Activated CD4-positive, alpha-beta memory T cell treated with anti-CD3 and anti-CD28 coated beads for 36 hours (primary cell): ENCODE data around the gene GPR176. TPM values are rescaled to one million over a fixed set of nuclear protein-coding genes. Genes with fewer than 3 reads are reported as not detected.

Source experiments
- CTCF ChIA-PET: fragments of 350-600 bp; sonication (Branson Sonifier 250); formaldehyde crosslinking; loops from one replicate; lab custom pipeline; 2021; ENCODE audit warnings: antibody characterized with exemption, inconsistent platforms; lab: Charles Lee
- POLR2A ChIA-PET: fragments of 350-600 bp; sonication (Branson Sonifier 250); formaldehyde crosslinking; loops from one replicate; lab custom pipeline; 2021; ENCODE audit warnings: antibody characterized with exemption; lab: Charles Lee
- DNase-seq: peaks from one replicate; pipeline ENCODE4 v3.0.0-alpha.2; 2020
- H3K27ac Mint-ChIP-seq: one replicate; pipeline ENCODE4 v1.8.0; 2021; ENCODE audit warnings: mixed read lengths
- H3K27me3 Mint-ChIP-seq: one replicate; pipeline ENCODE4 v1.8.0; 2021; ENCODE audit warnings: mixed read lengths
- H3K36me3 Mint-ChIP-seq: one replicate; pipeline ENCODE4 v1.8.0; 2021; ENCODE audit warnings: mixed read lengths
- H3K4me1 Mint-ChIP-seq: one replicate; pipeline ENCODE4 v1.8.0; 2021; ENCODE audit warnings: low read depth, mixed read lengths
- H3K4me3 Mint-ChIP-seq: one replicate; pipeline ENCODE4 v1.8.0; 2021; ENCODE audit warnings: mild to moderate bottlenecking, mixed read lengths
- H3K9me3 Mint-ChIP-seq: one replicate; pipeline ENCODE4 v1.8.0; 2021; ENCODE audit warnings: mixed read lengths
- intact Hi-C: fragments of 100-400 bp; cut with micrococcal nuclease; formaldehyde crosslinking; loops from one replicate; pipeline ENCODE4 v1.15.1; 2023
- total RNA-seq, 2 experiments: library from RNA; stranded (reverse); gene quantifications; one replicate each; pipeline ENCODE4 v1.2.3, GENCODE V29; 2021

Gene GPR176
- total RNA-seq, 2 experiments from 2014 or later = 0.21 to 0.27 TPM

DNA sequence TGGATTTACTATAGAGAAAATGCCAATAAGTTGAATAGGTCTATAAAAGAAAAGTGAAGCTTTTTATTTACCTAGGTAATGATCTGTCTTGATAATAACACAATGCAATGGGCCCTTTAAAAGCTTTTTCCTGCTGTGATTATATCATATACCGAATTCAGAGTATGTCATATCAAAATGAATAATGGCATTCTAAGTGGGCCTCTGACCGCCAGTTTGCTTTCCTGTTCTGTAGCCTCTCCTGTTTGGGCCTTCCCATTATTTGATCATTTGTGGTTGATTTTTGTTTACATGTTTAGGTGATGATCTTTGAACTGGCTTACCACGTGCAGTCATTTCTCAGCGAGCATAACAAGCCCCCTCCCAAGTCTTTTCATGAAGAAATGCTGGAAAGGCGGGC, 28.8 kb upstream of the GPR176 start:
- H3K4me1 Mint-ChIP-seq = no peaks in the 10 kb centered on the region
- intact Hi-C loops = no loop called here
- no peaks in the 10 kb centered on the region for H3K9me3 Mint-ChIP-seq
- ChIA-PET CTCF (interaction anchor here (1.1 kb wide), 1 partner anchor 18 kb away, joined by 4 read pairs; no protein-coding TSS in a partner anchor), POLR2A (no interaction called here)
- H3K27ac Mint-ChIP-seq = no peak overlapping the region
- H3K36me3 Mint-ChIP-seq = peaks cover 36% of the 10 kb centered on the region
- no peaks in the 10 kb centered on the region for H3K27me3 Mint-ChIP-seq
- no peak for DNase-seq
- H3K4me3 Mint-ChIP-seq = no peak overlapping the region

DNA sequence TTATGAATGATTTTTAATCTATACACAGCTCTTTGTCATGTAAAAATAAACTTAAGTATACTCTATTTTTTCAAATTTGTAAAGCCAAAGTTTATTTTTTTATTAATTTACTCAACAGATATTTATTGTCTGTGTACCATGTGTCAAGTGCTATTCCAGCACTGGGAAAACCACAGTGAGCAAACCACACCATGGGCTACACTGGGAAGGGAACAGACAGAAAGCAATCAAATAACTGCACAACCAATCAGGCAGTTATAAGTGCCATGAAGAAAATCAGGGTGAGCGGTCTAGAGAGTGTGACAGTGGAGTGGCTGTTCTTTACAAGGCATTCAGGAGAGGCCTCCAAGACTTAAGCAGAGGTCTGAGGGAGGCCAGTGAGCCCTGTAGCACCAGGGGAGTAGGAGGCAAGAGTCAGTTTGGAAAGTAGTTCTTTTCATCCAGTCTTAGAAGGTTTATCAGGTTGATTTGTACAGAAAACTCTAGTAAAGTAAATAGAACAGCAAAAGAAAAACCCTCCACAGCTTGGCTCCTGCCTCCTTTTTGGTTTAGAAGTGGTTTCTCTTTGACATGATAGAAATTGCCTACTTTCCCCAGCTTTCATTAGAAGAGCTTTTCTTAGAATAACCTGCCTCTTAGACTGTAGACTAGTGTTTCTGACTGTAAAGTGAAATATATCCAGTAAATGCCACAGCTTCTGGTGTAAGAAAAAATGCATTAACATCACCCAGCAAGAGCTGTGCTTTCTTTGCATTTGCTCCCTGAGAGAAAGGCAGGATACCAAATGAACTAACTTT, 27.5 kb upstream of the GPR176 start:
- H3K27me3 Mint-ChIP-seq = no peaks in the 10 kb centered on the region
- no peak overlapping the region for H3K4me3 Mint-ChIP-seq
- H3K36me3 Mint-ChIP-seq = peaks cover 37% of the 10 kb centered on the region
- peak overlapping the region; percentile 30 for H3K27ac Mint-ChIP-seq
- H3K9me3 Mint-ChIP-seq = no peaks in the 10 kb centered on the region
- CTCF ChIA-PET = no interaction called here
- intact Hi-C loops = no loop called here
- H3K4me1 Mint-ChIP-seq = peaks cover under 1% of the 10 kb centered on the region
- POLR2A ChIA-PET = no interaction called here
- no peak for DNase-seq

- ChIA-PET POLR2A (no interaction called here), CTCF (no interaction called here)
- no peak for DNase-seq
- Mint-ChIP-seq H3K9me3 (no peaks in the 10 kb centered on the region), H3K4me3 (no peak overlapping the region), H3K36me3 (peaks cover 39% of the 10 kb centered on the region), H3K27me3 (no peaks in the 10 kb centered on the region), H3K27ac (no peak overlapping the region), H3K4me1 (peaks cover 3% of the 10 kb centered on the region)
- intact Hi-C loops = no loop called here
These were observed 26.8 kb upstream of the GPR176 start for GRCh38 chr15:39946862-39947261.

DNA sequence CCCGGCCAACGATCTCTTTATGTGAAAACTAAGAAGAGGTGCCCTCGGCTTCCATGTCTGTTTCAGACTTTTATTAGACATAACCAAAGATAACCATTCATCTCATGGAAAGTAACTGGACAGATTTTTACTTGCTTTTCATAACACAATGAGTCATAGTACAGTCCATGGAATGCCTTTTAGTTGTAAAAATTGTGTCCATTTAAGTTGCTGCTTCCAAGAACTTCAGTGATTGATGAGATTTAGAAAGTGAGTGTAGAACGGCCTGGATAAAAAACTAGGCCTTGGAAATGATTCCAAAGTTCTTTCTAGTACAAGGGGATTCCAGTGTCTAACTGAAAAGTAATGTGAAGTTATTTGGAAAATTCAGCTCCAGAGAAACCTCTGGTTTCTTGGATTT, 24.7 kb upstream of the GPR176 start:
- intact Hi-C loops = no loop called here
- peaks cover 3% of the 10 kb centered on the region for H3K4me1 Mint-ChIP-seq
- POLR2A ChIA-PET = no interaction called here
- H3K9me3 Mint-ChIP-seq = no peaks in the 10 kb centered on the region
- CTCF ChIA-PET = no interaction called here
- H3K27me3 Mint-ChIP-seq = no peaks in the 10 kb centered on the region
- no peak for DNase-seq
- no peak overlapping the region for H3K4me3 Mint-ChIP-seq
- peaks cover 44% of the 10 kb centered on the region for H3K36me3 Mint-ChIP-seq
- H3K27ac Mint-ChIP-seq = no peak overlapping the region

- Mint-ChIP-seq H3K4me1 (peaks cover 6% of the 10 kb centered on the region), H3K4me3 (no peak overlapping the region), H3K27ac (no peak overlapping the region), H3K36me3 (peaks cover 45% of the 10 kb centered on the region), H3K27me3 (no peaks in the 10 kb centered on the region), H3K9me3 (no peaks in the 10 kb centered on the region)
- intact Hi-C loops = no loop called here
- CTCF ChIA-PET = no interaction called here
- POLR2A ChIA-PET = no interaction called here
- DNase-seq = no peak
These were observed 22.7 kb upstream of the GPR176 start for GRCh38 chr15:39942753-39943150.

- ChIA-PET CTCF (interaction anchor here (1.0 kb wide), 1 partner anchor 163 kb away, joined by 4 read pairs; no protein-coding TSS in a partner anchor), POLR2A (no interaction called here)
- H3K4me3 Mint-ChIP-seq = no peak overlapping the region
- H3K9me3 Mint-ChIP-seq = no peaks in the 10 kb centered on the region
- no peak overlapping the region for H3K27ac Mint-ChIP-seq
- peaks cover 45% of the 10 kb centered on the region for H3K36me3 Mint-ChIP-seq
- no peaks in the 10 kb centered on the region for H3K27me3 Mint-ChIP-seq
- H3K4me1 Mint-ChIP-seq = peaks cover 6% of the 10 kb centered on the region
- intact Hi-C loops = no loop called here
- DNase-seq = no peak
These were observed 22.2 kb upstream of the GPR176 start for GRCh38 chr15:39942101-39942752.

GRCh38 chr15:39939487-39940452, 19.7 kb upstream of the GPR176 start:
- Mint-ChIP-seq H3K27me3 (no peaks in the 10 kb centered on the region), H3K4me1 (peaks cover 19% of the 10 kb centered on the region), H3K27ac (no peak overlapping the region), H3K36me3 (peaks cover 35% of the 10 kb centered on the region), H3K9me3 (no peaks in the 10 kb centered on the region), H3K4me3 (no peak overlapping the region)
- CTCF ChIA-PET = no interaction called here
- DNase-seq = no peak
- POLR2A ChIA-PET = no interaction called here
- intact Hi-C loops = no loop called here

GRCh38 chr15:39937696-39938095, 17.6 kb upstream of the GPR176 start:
- ChIA-PET POLR2A (no interaction called here), CTCF (no interaction called here)
- no peaks in the 10 kb centered on the region for H3K27me3 Mint-ChIP-seq
- H3K4me3 Mint-ChIP-seq = no peak overlapping the region
- peaks cover 21% of the 10 kb centered on the region for H3K36me3 Mint-ChIP-seq
- H3K4me1 Mint-ChIP-seq = peaks cover 34% of the 10 kb centered on the region
- intact Hi-C loops = no loop called here
- DNase-seq = no peak
- H3K27ac Mint-ChIP-seq = no peak overlapping the region
- H3K9me3 Mint-ChIP-seq = no peaks in the 10 kb centered on the region

DNA sequence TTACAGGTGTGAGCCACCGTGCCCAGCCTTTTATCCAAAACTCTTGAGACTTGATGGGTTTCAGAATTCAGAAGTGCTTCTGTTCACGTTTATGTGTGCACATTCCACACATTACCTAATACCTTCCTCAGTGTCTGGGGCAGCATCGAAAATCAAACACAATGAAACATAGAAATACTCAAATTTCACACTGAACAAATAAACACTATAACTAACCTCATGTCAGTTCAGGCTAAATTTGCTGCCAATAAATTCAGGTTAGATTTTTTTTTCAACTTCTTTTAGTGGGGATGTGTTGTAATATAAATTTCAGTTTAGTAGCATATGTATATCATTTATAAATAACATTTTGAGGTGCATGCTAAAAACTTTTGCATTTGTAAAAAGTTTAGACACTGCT, 16.6 kb upstream of the GPR176 start:
- intact Hi-C loops = no loop called here
- POLR2A ChIA-PET = no interaction called here
- H3K9me3 Mint-ChIP-seq = no peaks in the 10 kb centered on the region
- CTCF ChIA-PET = no interaction called here
- H3K27me3 Mint-ChIP-seq = no peaks in the 10 kb centered on the region
- no peak for DNase-seq
- H3K4me3 Mint-ChIP-seq = no peak overlapping the region
- peaks cover 18% of the 10 kb centered on the region for H3K36me3 Mint-ChIP-seq
- H3K27ac Mint-ChIP-seq = no peak overlapping the region
- peaks cover 34% of the 10 kb centered on the region for H3K4me1 Mint-ChIP-seq

DNA sequence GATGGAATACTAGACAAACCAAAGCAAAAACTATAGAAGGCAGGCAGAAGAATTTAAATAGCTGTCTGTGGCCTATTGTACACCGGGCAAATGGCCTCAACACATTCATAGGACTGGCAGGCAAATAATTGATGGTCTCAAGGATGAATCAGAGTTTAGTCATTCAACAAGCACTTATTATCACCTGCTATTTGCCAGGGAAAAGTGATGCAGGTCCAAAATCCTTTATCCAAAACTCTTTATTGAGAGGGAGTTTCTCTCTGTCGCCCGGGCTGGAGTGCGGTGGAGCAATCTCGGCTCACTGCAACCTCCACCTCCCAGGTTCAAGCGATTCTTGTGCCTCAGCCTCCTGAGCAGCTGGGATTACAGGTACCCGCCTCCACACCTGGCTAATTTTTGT, 16.1 kb upstream of the GPR176 start:
- Mint-ChIP-seq H3K4me3 (no peak overlapping the region), H3K27me3 (no peaks in the 10 kb centered on the region), H3K4me1 (peaks cover 34% of the 10 kb centered on the region), H3K36me3 (peaks cover 15% of the 10 kb centered on the region), H3K27ac (no peak overlapping the region), H3K9me3 (no peaks in the 10 kb centered on the region)
- intact Hi-C loops = no loop called here
- POLR2A ChIA-PET = no interaction called here
- DNase-seq = no peak
- CTCF ChIA-PET = interaction anchor here (0.7 to 2.1 kb wide), 2 partner anchors 17 to 339 kb away, joined by 3 to 5 read pairs; no protein-coding TSS in a partner anchor

DNA sequence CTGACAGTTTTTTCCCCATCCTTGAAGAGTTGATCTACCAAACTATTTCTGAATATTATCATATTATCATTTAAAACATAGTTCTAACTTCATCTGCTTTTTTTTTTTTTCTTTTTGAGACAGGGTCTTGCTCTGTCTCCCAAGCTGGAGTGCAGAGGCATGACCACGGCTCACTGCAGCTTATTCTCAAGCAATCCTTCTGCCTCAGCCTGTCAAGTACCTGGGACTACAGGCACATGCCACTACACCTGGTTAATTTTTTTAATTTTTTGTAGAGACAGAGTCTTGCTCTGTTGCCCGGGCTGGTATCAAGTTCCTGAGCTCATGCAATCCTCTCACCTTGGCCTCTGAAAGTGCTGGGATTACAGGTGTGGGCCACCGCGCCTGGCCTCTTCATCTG, 15.2 kb upstream of the GPR176 start:
- DNase-seq = no peak
- CTCF ChIA-PET = interaction anchor here (1.0 to 2.1 kb wide), 5 partner anchors 16 to 402 kb away, joined by 3 to 6 read pairs (median 3); no protein-coding TSS in a partner anchor
- Mint-ChIP-seq H3K27me3 (no peaks in the 10 kb centered on the region), H3K36me3 (peaks cover 12% of the 10 kb centered on the region), H3K4me3 (peak overlapping the region; percentile 5), H3K27ac (no peak overlapping the region), H3K4me1 (peaks cover 34% of the 10 kb centered on the region), H3K9me3 (no peaks in the 10 kb centered on the region)
- intact Hi-C loops = no loop called here
- POLR2A ChIA-PET = no interaction called here
